NCI-H2107 treated with DMSO at 0.1 percent for 48 hours (cell line): Measurements from ENCODE around the gene NUP153.

Experiments
- DNase-seq: peaks from one replicate; lab custom pipeline; 2025; ENCODE audit not compliant: unreplicated experiment; lab: John Stamatoyannopoulos, UW

NUP153 gene

DNA sequence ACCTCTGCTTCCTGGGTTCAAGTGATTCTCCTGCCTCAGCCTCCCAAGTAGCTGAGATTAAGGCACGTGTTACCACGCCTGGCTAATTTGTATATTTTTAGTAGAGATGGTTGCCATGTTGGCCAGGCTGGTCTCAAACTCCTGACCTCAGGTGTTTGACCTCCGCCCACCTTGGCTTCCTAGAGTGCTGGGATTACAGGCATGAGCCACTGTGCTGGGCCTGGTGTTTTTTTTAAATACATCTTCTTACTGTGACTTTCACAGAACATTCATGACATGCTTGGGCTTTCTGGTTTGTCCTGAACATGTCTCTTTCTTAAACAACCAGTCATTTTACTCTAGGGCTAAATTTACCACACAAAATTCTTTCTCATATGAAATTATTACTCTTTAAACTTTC, 141.3 kb downstream of the NUP153 start:
- DNase-seq: no peak
